Activated CD8-positive, alpha-beta memory T cell treated with anti-CD3 and anti-CD28 coated beads, Interleukin-2, amount 50 U/mL, for 4 hours (primary cell): Measurements from ENCODE around the gene CEBPZ.
"Not testable (repeated sequence)": the region's sequence is repeated elsewhere in the genome, so short reads cannot be mapped to it uniquely, and the experiment has no call there.

ENCODE experiments used
- DNase-seq: peaks from one replicate; pipeline ENCODE4 v3.0.0-alpha.2; 2020

Gene CEBPZ

GRCh38 chr2:37219046-37219445 is 12.3 kb downstream of the CEBPZ start:
- no peak for DNase-seq

DNA sequence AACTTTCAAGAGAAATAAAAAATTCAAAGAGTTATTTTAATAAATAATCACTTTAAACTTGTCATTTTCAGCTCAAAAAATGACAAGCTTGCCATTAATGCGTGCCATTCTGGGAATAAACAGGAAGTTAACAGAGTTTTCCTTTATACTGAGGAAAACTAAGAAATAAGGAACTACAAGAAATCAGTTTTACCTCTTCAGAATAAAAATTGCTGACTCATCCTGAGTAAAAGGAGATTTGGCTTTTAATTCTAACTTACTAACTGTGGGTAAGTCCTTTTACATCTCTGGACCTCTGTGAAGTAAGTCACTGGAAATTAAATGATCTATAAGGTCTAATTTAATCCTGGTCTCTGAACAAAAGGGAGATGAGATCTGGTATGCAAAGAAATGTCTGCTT is 16.1 kb downstream of the CEBPZ start:
- no peak for DNase-seq

DNA sequence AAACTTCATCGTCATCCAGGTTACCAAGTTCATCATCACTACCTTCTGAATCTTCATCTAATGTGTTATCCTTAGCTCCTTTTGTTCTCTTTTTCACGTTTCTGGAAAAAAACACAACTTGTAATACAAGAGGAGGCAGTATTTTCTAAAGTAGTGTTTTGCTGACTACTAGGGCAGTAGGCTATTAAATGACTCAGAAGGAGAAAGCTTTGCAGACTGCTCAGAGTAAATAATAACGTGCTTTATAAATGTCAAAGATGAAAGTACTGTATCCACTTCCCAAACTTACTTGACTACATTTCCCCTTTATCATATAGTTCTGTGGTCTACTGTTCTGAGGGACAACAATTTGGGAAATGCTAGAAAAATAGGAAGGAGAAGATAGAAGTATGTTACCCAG is 19.5 kb downstream of the CEBPZ start:
- DNase-seq = no peak

DNA sequence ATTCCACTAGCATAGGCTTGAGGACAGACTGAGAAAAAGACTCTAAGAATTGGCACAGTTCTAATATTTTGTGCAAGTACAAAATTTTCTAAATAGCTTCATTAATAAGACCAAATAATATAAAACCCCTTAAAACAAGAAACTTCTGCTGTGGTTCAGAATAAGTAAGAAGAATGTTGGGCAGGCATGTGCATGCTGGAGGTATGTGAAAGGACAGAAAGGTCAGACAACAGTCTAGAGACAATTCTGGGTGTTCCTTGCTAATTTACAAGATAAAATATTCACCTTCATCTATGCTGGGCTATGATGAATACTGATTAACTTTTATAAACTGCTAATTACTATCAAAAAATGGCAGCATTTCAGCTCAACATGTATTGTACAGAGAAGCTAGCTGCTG is 20.2 kb downstream of the CEBPZ start:
- no peak for DNase-seq

- DNase-seq = not testable (repeated sequence)
Measured at GRCh38 chr2:37206760-37207159, 24.6 kb downstream of the CEBPZ start.

DNA sequence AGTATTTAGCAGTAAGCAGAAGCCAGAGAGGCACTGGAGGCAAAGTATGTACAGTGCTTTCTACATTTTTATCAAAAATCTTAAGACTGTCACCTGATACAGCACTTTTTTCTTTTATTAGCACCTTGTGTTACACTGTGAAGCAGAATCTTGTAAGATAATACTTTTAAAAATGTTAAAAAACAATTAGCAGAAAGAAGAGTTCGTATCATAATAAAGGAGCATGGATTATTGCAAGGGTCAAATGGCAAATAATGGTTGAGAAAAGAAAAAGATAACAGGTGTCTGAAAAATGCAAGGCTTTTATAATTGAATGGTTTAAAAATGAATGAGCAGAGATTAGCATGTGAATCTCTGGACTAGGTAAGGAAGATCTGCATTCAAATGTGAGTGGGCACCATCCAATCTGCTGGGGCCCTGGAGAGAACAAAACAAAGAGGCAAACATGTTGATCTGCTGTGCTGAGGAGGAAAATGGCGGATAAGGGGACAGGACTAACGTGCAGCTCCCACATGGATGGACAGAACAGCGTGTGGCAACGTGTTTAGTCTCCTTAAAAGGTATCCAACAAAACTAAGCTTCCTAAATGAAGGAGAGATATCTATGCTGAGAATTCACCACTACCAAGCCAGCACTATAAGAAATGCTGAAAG is 25.6 kb downstream of the CEBPZ start:
- no peak for DNase-seq

DNA sequence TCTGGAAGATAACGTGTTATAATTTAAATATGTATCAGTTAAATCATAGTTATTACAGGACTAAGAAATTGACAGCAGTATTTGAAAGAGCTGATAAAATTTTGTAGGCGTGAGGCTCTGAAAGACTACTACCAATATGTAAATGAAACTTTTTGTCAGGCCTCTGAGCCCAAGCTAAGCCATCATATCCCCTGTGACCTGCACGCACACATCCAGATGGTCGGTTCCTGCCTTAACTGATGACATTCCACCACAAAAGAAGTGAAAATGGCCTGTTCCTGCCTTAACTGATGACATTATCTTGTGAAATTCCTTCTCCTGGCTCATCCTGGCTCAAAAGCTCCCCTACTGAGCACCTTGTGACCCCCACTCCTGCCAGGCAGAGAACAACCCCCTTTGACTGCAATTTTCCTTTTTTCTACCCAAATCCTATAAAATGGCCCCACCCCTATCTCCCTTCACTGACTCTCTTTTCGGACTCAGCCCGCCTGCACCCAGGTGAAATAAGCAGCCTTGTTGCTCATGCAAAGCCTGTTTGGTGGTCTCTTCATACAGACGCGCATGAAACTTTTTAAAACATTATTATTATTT is 26.2 kb downstream of the CEBPZ start:
- DNase-seq = not testable (repeated sequence)

DNA sequence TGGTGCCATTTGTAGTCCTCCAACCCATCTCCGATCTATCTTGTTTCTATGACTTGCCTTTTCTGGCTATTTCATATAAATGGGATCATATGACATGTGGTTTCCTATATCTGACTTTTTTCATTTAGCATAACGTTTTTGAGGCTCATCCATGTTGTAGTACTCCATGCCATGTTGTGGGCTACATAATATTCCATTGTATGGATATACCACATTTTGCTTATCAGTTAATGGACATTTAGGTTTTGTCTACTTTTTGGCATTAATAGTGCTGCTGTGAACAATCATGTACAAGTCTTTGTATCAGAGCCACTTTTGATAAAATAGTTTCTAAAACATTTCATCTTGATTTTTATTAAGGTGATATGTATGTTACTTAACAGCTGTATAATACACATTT is 27.7 kb downstream of the CEBPZ start:
- no peak for DNase-seq

DNA sequence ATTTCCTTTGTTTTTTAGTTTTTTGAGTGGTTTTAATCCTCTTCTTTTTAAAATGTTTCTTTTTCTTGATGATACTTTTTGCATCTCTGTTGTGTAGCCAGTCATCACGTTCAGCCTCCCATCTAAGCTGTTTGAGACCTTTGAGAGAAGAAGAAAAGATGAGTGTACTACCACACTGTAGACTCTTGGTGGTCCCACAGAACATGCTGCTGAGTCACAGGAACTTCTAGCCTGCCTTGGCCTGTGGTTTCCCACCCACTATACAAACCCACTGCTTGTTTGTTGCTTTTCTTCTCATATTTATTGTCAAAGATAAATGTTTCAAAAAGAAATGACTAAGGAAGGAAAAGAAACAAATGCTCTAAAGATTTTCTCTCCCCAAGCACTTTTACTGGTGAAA is 29.6 kb downstream of the CEBPZ start:
- peak; percentile 58 for DNase-seq

- DNase-seq = no peak
Measured at GRCh38 chr2:37201208-37201607, 30.2 kb downstream of the CEBPZ start.

GRCh38 chr2:37198681-37199065 is 32.7 kb downstream of the CEBPZ start:
- no peak for DNase-seq

DNA sequence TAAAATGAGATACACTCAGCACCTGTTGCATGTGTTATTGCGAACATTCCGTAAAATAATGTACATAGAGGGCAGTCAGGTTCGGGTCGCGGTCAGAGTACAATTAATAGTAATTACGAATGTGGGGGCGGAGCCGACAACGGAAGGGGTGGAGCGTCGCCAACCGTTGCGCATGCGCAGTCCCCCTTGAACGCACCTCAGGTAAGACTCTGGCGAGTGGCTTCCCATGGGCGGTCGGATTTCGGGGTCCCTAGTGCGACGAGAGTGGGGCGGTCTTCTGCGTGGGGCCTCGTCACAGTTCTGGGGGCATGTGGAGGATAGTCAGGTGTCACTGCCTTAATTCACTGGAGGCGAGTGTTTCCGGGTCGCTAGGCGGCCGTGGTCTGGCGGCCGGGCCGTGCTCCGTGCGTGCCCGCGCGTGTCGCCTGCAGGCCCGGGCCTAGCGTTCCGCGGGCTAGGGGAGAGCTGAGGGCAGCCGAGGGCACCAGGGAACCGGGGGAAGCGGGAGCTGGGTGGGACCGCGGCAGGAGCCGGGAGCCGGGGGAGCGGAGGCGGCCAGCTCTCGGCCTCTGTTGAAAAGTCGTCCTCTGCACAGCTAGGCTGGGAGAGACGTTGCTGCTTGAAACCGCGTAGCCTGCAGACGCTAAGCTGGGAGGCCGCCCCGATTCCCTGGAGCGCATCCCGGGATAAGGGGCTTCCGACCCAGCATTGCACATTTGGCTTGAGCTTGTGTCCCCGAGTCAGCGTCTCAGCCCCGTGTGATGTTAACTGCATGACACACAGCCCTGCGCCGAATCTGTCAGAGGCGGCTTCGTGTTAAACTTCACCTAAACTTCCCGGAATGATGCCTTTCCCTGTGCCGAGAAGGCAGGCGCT is 34.8 kb downstream of the CEBPZ start, which contains the start of gene CEBPZOS:
Gene CEBPZOS, plus strand, starts transcription at position 177 of the 876 bp plus-strand sequence. CDS start 3,209 bp downstream, outside the sequence.
- peak; percentile 89 for DNase-seq

- not testable (repeated sequence) for DNase-seq
Measured at GRCh38 chr2:37195862-37196319, 35.5 kb downstream of the CEBPZ start.

DNA sequence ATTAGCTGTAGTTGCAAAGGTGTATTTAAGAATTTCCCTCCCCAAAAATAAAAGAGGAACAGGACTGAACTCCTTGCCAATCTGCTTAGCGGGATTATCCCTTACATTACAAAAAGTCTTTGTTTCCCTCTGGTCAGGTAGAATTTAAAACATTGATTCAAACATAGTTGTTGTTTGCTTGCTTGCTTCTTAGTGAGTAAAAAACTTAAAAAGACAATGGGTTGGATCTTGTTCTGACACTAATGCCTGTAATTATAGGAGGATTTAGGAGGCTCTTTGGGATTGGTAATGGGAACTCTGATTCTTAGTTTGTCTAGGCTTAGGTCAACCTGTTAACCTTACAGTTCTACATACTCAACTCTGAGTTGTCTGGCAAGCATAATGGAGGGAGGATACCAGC is 38.8 kb downstream of the CEBPZ start:
- no peak for DNase-seq

- no peak for DNase-seq
Measured at GRCh38 chr2:37191747-37192146, 39.6 kb downstream of the CEBPZ start.

- no peak for DNase-seq
Measured at GRCh38 chr2:37191253-37191652, 40.1 kb downstream of the CEBPZ start.

DNA sequence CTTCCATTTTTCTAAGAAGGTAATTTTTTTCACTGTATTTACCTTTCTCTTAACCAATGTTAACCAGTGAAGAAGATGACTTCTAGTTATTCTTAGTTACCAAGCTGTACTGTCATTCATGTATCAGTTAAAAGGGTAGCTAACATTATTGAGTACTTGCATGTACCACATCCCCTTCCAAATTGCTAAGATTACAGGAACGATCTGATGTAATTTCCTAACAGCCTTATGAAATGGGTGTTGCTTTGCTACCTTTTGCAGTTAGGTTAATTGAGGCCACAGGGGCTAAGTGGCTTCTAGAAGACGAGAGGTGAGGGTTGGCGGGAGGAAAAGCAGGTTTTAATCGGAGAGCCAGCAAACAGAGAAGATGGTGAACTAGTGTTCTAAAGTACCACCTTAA is 41.1 kb downstream of the CEBPZ start:
- no peak for DNase-seq

DNA sequence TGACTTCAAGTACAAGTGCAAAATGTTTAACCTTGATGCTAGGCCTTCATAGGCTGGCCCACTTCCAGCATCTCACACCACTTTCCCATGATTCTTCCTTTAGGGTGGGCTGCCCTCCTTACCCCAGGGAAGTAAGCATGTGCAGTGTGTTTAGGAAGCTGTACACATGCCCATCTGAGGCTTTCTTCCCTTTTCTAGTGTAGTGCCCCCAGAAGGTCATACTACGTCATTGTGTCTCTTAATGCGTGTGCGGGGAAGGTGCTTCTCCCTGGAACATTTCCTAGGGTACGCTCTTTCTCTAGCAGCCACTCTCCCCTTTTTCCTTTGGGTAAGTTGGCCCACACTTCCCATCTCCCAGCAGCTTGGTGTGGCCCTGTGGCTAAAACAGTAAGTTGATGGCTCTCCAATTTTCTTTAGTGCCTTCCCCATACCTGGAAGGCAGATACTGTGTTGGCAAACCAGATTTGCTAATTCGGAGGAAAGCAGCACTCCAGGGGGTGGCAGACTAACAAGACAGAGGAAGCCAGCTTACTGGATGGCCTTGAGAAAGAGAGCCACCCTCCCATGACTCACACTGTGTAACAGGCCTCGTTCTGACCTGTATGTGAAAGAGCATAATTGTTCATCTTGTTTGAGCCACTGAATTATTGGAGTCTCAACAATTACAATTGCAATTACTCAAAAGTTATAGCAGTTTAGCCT is 41.8 kb downstream of the CEBPZ start:
- DNase-seq = no peak

DNA sequence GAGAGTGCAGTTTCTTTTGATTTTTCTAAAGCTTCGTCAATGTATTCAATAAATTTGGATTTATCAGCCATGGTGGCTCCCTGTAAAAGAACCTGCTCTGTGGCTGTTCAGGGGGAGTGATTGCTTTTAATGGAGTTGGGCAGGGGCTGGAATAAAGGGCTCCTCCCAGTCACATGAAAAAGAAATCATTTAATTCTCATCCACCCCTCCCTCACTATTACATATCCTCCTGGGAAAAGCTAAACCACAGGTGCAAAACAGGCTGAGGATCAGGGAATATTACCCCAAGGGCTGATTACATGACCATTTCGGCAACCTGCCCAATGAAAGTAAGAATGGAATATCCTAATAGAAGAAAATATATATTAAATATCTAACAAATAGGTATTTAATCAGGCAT is 42.8 kb downstream of the CEBPZ start, which contains the start of gene SULT6B1:
Gene SULT6B1, minus strand, starts transcription at position 101 of the 400 bp plus-strand sequence. Its CDS starts 30 bp downstream, at position 71.
- DNase-seq = no peak

DNA sequence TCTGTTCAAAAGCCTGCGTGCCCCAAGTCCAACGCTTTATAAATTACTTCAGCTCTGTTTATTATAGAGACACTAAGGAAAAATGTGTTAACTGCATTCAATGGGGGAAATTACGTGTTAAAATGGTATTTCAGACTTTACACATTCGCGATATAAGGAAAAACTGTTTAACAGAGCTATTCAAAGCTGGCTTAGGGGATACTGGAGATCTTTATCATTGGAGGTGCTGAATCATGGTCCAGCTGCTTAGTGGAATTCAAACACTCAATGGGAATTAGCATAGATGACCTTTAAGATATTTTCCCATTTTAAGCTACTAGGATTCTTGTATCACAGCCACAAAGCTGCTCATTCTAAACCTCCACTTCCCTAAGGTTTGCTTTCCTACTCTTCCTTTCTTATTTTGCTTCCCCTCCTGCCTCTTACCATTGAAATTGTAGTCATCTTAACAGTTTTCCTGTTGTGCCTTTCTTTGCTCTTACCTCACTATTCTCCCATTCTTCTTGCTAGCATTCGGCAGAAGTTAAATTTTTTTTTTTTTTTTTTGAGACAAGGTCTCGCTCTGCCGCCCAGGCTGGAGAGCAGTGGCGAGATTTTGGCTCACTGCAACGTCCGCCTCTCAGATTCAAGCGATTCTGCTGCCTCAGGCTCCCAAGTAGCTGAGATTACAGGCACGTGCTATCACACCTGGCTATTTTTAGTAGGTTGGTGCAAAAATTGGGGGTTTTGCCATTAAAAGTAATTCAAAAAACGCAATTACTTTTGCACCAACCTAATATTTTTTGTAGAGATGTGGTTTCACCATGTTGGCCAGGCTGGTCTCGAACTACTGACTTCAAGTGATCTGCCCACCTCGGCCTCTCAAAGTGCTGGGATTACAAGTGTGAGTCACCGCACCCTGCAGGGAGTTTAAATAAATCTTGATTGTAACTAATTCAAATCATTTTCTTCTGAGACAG is 49.4 kb downstream of the CEBPZ start:
- no peak for DNase-seq

DNA sequence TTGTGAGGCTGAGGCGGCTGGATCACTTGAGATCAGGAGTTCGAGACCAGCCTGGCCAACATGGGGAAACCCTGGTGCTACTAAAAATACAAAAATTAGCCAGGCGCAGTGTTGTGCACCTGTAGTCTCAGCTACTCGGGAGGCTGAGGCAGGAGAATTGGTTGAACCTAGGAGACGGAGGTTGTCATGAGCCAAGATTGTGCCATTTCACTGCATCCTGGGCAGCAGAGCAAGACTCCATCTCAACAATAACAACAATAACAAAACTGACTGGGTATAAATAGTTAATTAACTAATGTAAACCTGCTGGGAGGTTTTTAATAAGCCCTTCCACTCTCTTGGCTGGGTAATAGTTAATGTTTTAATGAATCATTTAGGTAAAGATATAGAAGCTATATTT is 50.8 kb downstream of the CEBPZ start:
- no peak for DNase-seq
